Bronchial epithelial cell (primary cell): ENCODE results near the gene VDR. TPM values are rescaled to one million over a fixed set of nuclear protein-coding genes. Genes with fewer than 3 reads are reported as not detected.
A peak's percentile ranks its signal among the peaks of the same experiment; 100 is the strongest.

Source experiments
- DNase-seq: peaks from one replicate; pipeline ENCODE4 v3.0.0-alpha.2; 2010; ENCODE audit warnings: low read depth
- FAIRE-seq: peaks from 2 replicates; lab custom pipeline; 2011; peaks lifted over from hg19 to GRCh38; lab: Jason Lieb, UNC
- H3K27me3 ChIP-seq: 2 replicates; pipeline ENCODE4 v1.5.1; 2011; ENCODE audit warnings: low read length; ENCODE audit not compliant: control insufficient read depth, insufficient read depth
- H3K36me3 ChIP-seq: 2 replicates; pipeline ENCODE4 v1.5.1; 2011; ENCODE audit warnings: low read length; ENCODE audit not compliant: control insufficient read depth, insufficient read depth
- H3K4me3 ChIP-seq: 2 replicates; pipeline ENCODE4 v1.5.1; 2011; ENCODE audit warnings: mild to moderate bottlenecking, low read depth, low read length, control low read depth
- CTCF ChIP-seq: IDR thresholded peaks from 2 replicates; pipeline ENCODE4 v1.5.1; 2011; ENCODE audit warnings: mild to moderate bottlenecking, moderate library complexity, low read length, control low read depth, inconsistent platforms; ENCODE audit not compliant: insufficient read depth, severe bottlenecking
- total RNA-seq: library from RNA; depleted of rRNA; stranded (reverse); fragments of >200 nt; gene quantifications from 2 replicates; pipeline ENCODE4 v1.2.1, GENCODE V29; 2014

The VDR gene
- total RNA-seq, 1 donor from 2014 or later, result 3.4 TPM

GRCh38 chr12:47801904-47802246 lies 102.9 kb downstream of the VDR start:
- H3K27me3 ChIP-seq, result no peaks in the 10 kb centered on the region
- no peak overlapping the region for H3K4me3 ChIP-seq
- DNase-seq, result no peak
- H3K36me3 ChIP-seq, result peaks cover 9% of the 10 kb centered on the region
- TF ChIP-seq CTCF, result no peak
- FAIRE-seq, result no peak

GRCh38 chr12:47801170-47801903 lies 103.5 kb downstream of the VDR start:
- DNase-seq (no peak), FAIRE-seq (peak; percentile 47)
- TF ChIP-seq CTCF, result peak; percentile 21
- Histone ChIP-seq H3K4me3 (no peak overlapping the region), H3K36me3 (peaks cover 13% of the 10 kb centered on the region), H3K27me3 (no peaks in the 10 kb centered on the region)

GRCh38 chr12:47800582-47800981 lies 104.2 kb downstream of the VDR start:
- Histone ChIP-seq H3K4me3 (no peak overlapping the region), H3K27me3 (no peaks in the 10 kb centered on the region), H3K36me3 (peaks cover 15% of the 10 kb centered on the region)
- no peak for FAIRE-seq
- no peak for DNase-seq
- no peak for TF ChIP-seq CTCF

GRCh38 chr12:47799357-47799955 lies 105.3 kb downstream of the VDR start:
- FAIRE-seq (no peak), DNase-seq (no peak)
- Histone ChIP-seq H3K4me3 (no peak overlapping the region), H3K36me3 (peaks cover 19% of the 10 kb centered on the region), H3K27me3 (no peaks in the 10 kb centered on the region)
- TF ChIP-seq CTCF, result no peak

GRCh38 chr12:47798382-47798948 lies 106.3 kb downstream of the VDR start:
- Histone ChIP-seq H3K27me3 (no peaks in the 10 kb centered on the region), H3K36me3 (peaks cover 23% of the 10 kb centered on the region), H3K4me3 (no peak overlapping the region)
- DNase-seq (no peak), FAIRE-seq (no peak)
- no peak for TF ChIP-seq CTCF
